Neuronal stem cell (in vitro differentiated cells): ENCODE results near the gene PITPNB.

ENCODE experiments used
- DNase-seq: peaks from one replicate; pipeline ENCODE4 v3.0.0-alpha.2; 2013; ENCODE audit warnings: low spot score
- H2AFZ ChIP-seq: one replicate; pipeline ENCODE4 v1.6.1; 2013; ENCODE audit warnings: mild to moderate bottlenecking, low read length, inconsistent platforms
- H2AK5ac ChIP-seq: 2 replicates; pipeline ENCODE4 v1.6.1; 2013; ENCODE audit warnings: low read depth, mild to moderate bottlenecking, inconsistent platforms, low read length, moderate library complexity, mixed read lengths
- H2BK120ac ChIP-seq: 2 replicates; pipeline ENCODE4 v1.6.1; 2013; ENCODE audit warnings: low read depth, mild to moderate bottlenecking, inconsistent platforms, low read length, moderate library complexity, mixed read lengths
- H2BK12ac ChIP-seq: one replicate; pipeline ENCODE4 v1.6.1; 2013; ENCODE audit warnings: low read length, inconsistent platforms
- H2BK15ac ChIP-seq: 2 replicates; pipeline ENCODE4 v1.6.1; 2013; ENCODE audit warnings: mild to moderate bottlenecking, low read length, inconsistent platforms, mixed read lengths
- H2BK5ac ChIP-seq: one replicate; pipeline ENCODE4 v1.6.1; 2013; ENCODE audit warnings: inconsistent platforms, mild to moderate bottlenecking, low read length, moderate library complexity
- H3K14ac ChIP-seq: one replicate; pipeline ENCODE4 v1.6.1; 2013; ENCODE audit warnings: low read length, inconsistent platforms
- H3K18ac ChIP-seq: 2 replicates; pipeline ENCODE4 v1.6.1; 2013; ENCODE audit warnings: low read length, inconsistent platforms
- H3K23ac ChIP-seq: 2 replicates; pipeline ENCODE4 v1.6.1; 2013; ENCODE audit warnings: low read depth, mild to moderate bottlenecking, mixed read lengths, low read length, inconsistent platforms; ENCODE audit not compliant: poor library complexity
- H3K27ac ChIP-seq: replicated peaks from 3 replicates; pipeline ENCODE4 v1.5.1; 2013; ENCODE audit warnings: low read length, inconsistent platforms
- H3K27me3 ChIP-seq, 3 experiments: 2 replicates each; pipeline ENCODE4 v1.6.1; 2013; ENCODE audit warnings: low read length in 3 of 3, mild to moderate bottlenecking in 2 of 3, inconsistent platforms in 1 of 3, low read depth in 1 of 3, mixed read lengths in 1 of 3, moderate library complexity in 1 of 3; ENCODE audit not compliant: control insufficient read depth in 3 of 3, insufficient read depth in 3 of 3
- H3K36me3 ChIP-seq, 2 donors: replicated peaks in 1 of 2; 2 replicates each; pipeline ENCODE4 v1.6.1; 2013; ENCODE audit warnings: low read length in 2 of 2; ENCODE audit not compliant: control insufficient read depth in 2 of 2, insufficient read depth in 2 of 2
- H3K4ac ChIP-seq: 2 replicates; pipeline ENCODE4 v1.6.1; 2013; ENCODE audit warnings: inconsistent platforms, mild to moderate bottlenecking, low read length, moderate library complexity
- H3K4me1 ChIP-seq, 2 donors: 1 replicate in 1 of 2; 2 replicates in 1 of 2; pipeline ENCODE4 v1.6.1; 2013; ENCODE audit warnings: low read length in 2 of 2, low read depth in 1 of 2; ENCODE audit not compliant: control insufficient read depth in 2 of 2, insufficient read depth in 1 of 2
- H3K4me2 ChIP-seq: one replicate; pipeline ENCODE4 v1.6.1; 2013; ENCODE audit warnings: mild to moderate bottlenecking, low read length, inconsistent platforms; ENCODE audit not compliant: insufficient read depth, poor library complexity, severe bottlenecking
- H3K4me3 ChIP-seq, 2 donors: 2 replicates each; pipeline ENCODE4 v1.5.1; 2013; ENCODE audit warnings: low read length in 2 of 2, mild to moderate bottlenecking in 2 of 2, inconsistent platforms in 1 of 2, moderate library complexity in 1 of 2
- H3K79me1 ChIP-seq: one replicate; pipeline ENCODE4 v1.6.1; 2013; ENCODE audit warnings: low read depth, mild to moderate bottlenecking, inconsistent platforms, low read length, moderate library complexity
- H3K9ac ChIP-seq: one replicate; pipeline ENCODE4 v1.6.1; 2013; ENCODE audit warnings: mild to moderate bottlenecking, low read depth, low read length, inconsistent platforms; ENCODE audit not compliant: poor library complexity
- H3K9me3 ChIP-seq, 2 donors: replicated peaks in 1 of 2; 2 replicates each; pipeline versions ENCODE3 to v1.6.1; 2013; ENCODE audit warnings: low read length in 2 of 2, mild to moderate bottlenecking in 2 of 2, inconsistent platforms in 1 of 2, low read depth in 1 of 2, mixed read lengths in 1 of 2, moderate library complexity in 1 of 2; ENCODE audit not compliant: control insufficient read depth in 2 of 2, insufficient read depth in 1 of 2
- H4K8ac ChIP-seq: one replicate; pipeline ENCODE4 v1.6.1; 2013; ENCODE audit warnings: low read depth, mild to moderate bottlenecking, inconsistent platforms, low read length, moderate library complexity
- H4K91ac ChIP-seq: one replicate; pipeline ENCODE4 v1.6.1; 2013; ENCODE audit warnings: low read length, low read depth, mild to moderate bottlenecking, inconsistent platforms; ENCODE audit not compliant: poor library complexity
- WGBS, 2 donors: extraction: QIAGEN DNeasy Blood & Tissue Kit; methylation state at CpG; one replicate each; pipeline ENCODE4 v1.1.7; 2013; ENCODE audit warnings: missing lambda C conversion rate in 2 of 2, mixed read lengths in 1 of 2; ENCODE audit not compliant: insufficient read length in 2 of 2, insufficient replicate concordance in 1 of 2; ENCODE audit errors: extremely low coverage in 2 of 2; 5-methylcytosine and 5-hydroxymethylcytosine counted together

PITPNB gene

GRCh38 chr22:27870234-27871191, 48.5 kb downstream of the PITPNB start:
- Histone ChIP-seq H3K4me1 (peaks cover 4 to 11% of the 10 kb centered on the region in 2 donors), H3K36me3 (peaks cover 7 to 88% of the 10 kb centered on the region in 2 donors), H2BK15ac (no peak overlapping the region), H2AFZ (no peak overlapping the region), H3K4me2 (no peak overlapping the region), H3K18ac (no peak overlapping the region), H3K4me3 (no peak overlapping the region), H3K27me3 (no peaks in the 10 kb centered on the region), H3K14ac (no peak overlapping the region), H2BK12ac (no peak overlapping the region), H2BK5ac (no peak overlapping the region), H4K91ac (no peak overlapping the region), H3K79me1 (no peaks in the 10 kb centered on the region), H3K9ac (no peak overlapping the region), H3K23ac (no peak overlapping the region), H3K4ac (no peak overlapping the region), H2AK5ac (no peak overlapping the region), H3K9me3 (peaks cover 0 to 4% of the 10 kb centered on the region in 2 donors), H3K27ac (no peak overlapping the region), H4K8ac (no peak overlapping the region), H2BK120ac (no peak overlapping the region)
- DNase-seq = no peak
- no CpG with 5 or more reads among the region's 2 CpGs for WGBS, 2 donors

DNA sequence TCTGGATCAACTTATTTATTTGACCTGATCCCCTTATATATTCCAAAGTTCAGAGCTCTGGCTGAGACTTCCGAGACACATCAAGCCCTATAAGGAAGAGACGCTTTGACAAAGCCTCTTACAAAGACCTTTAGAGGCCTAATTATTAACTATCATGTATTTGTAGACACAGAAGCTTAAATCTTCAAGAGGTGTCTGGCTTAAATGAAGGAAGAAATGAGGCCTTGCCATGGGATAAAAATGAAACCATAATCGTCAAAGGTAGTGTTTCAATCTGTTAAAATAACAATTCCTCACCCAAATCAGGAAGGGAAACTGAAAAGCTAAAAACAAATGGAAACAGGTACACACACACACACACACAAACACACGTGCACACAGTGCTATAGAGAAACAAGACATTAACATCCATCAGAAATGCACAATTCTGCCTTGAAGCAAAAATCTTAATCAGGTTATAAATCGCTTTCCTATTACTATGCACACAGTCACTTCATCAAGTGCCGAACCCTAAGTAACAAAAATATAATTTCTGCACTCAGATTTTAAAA, 50.2 kb downstream of the PITPNB start:
- H3K79me1 ChIP-seq = no peaks in the 10 kb centered on the region
- no peak overlapping the region for H2BK120ac ChIP-seq
- H3K27me3 ChIP-seq = no peaks in the 10 kb centered on the region
- H2BK5ac ChIP-seq = no peak overlapping the region
- H3K18ac ChIP-seq = no peak overlapping the region
- no peak overlapping the region for H3K4me3 ChIP-seq
- H3K9ac ChIP-seq = no peak overlapping the region
- H2BK15ac ChIP-seq = no peak overlapping the region
- H3K4me1 ChIP-seq = peaks cover 4 to 11% of the 10 kb centered on the region in 2 donors
- H3K23ac ChIP-seq = no peak overlapping the region
- H3K27ac ChIP-seq = no peak overlapping the region
- H3K14ac ChIP-seq = no peak overlapping the region
- no peak overlapping the region for H3K4ac ChIP-seq
- no peak overlapping the region for H2BK12ac ChIP-seq
- no peak overlapping the region for H3K4me2 ChIP-seq
- H4K8ac ChIP-seq = no peak overlapping the region
- no peak for DNase-seq
- no peak overlapping the region for H2AFZ ChIP-seq
- peaks cover 0 to 4% of the 10 kb centered on the region in 2 donors for H3K9me3 ChIP-seq
- H2AK5ac ChIP-seq = no peak overlapping the region
- no CpG with 5 or more reads among the region's 6 CpGs for WGBS, 2 donors
- no peak overlapping the region for H4K91ac ChIP-seq
- H3K36me3 ChIP-seq = peaks cover 7 to 83% of the 10 kb centered on the region in 2 donors

DNA sequence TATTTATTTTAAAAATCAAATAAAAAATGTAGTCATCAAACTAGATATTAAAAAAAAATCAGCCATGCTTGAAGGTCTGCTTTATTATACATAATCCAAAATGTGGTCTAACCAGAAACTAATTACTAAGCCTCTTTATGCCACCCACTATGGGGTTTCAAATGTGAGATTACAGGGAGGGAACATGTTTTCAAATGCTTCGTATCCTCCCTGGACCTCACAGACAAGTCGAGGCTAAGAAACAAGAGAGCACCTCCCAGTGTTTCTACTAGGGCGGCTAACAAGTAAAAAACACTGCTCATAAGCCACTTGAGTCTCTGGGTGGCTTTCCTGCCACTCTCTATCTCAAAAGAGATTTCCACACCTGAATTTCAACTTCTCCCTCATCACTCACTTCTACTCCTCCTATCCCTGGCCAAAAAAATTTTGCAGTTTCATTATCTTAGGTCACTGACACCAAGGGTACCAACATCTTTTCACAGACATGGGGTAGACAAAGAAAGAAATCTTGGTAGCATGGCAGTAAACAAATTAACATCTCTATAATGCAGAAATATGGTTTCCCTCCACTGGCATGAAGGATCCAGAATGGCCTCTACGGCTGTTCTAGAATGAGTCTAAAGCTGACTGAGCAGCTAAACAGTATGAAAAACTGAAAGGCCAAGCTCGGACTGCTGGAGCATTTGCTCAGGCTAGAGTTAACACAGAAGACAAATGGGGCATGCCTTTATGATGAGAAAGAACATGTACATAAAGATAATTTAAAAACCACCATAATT, 50.9 kb downstream of the PITPNB start:
- H3K18ac ChIP-seq = no peak overlapping the region
- H4K8ac ChIP-seq = no peak overlapping the region
- no peak overlapping the region for H2BK15ac ChIP-seq
- H3K27me3 ChIP-seq = no peaks in the 10 kb centered on the region
- no peak overlapping the region for H3K14ac ChIP-seq
- H3K4me1 ChIP-seq = peaks cover 5 to 13% of the 10 kb centered on the region in 2 donors
- no peak overlapping the region for H2BK5ac ChIP-seq
- H4K91ac ChIP-seq = no peak overlapping the region
- no peak overlapping the region for H3K4me2 ChIP-seq
- DNase-seq = no peak
- H2BK120ac ChIP-seq = no peak overlapping the region
- no peak overlapping the region for H3K9ac ChIP-seq
- no peak overlapping the region for H2BK12ac ChIP-seq
- H3K79me1 ChIP-seq = no peaks in the 10 kb centered on the region
- no peak overlapping the region for H3K4ac ChIP-seq
- no peak overlapping the region for H3K27ac ChIP-seq
- H2AFZ ChIP-seq = no peak overlapping the region
- H3K36me3 ChIP-seq = peaks cover 5 to 76% of the 10 kb centered on the region in 2 donors
- no peak overlapping the region for H3K4me3 ChIP-seq
- no peak overlapping the region for H3K23ac ChIP-seq
- no peak overlapping the region for H2AK5ac ChIP-seq
- H3K9me3 ChIP-seq = peaks cover 0 to 4% of the 10 kb centered on the region in 2 donors
- no CpG with 5 or more reads among the region's 5 CpGs for WGBS, 2 donors
